GM19035 (cell line): ENCODE measurements around the gene SMIM3.

Experiments
- ATAC-seq: cut with Tn5 transposase; IDR thresholded peaks from one replicate; pipeline ENCODE4 v1.9.1; 2021; ENCODE audit not compliant: unreplicated experiment

The SMIM3 gene

DNA sequence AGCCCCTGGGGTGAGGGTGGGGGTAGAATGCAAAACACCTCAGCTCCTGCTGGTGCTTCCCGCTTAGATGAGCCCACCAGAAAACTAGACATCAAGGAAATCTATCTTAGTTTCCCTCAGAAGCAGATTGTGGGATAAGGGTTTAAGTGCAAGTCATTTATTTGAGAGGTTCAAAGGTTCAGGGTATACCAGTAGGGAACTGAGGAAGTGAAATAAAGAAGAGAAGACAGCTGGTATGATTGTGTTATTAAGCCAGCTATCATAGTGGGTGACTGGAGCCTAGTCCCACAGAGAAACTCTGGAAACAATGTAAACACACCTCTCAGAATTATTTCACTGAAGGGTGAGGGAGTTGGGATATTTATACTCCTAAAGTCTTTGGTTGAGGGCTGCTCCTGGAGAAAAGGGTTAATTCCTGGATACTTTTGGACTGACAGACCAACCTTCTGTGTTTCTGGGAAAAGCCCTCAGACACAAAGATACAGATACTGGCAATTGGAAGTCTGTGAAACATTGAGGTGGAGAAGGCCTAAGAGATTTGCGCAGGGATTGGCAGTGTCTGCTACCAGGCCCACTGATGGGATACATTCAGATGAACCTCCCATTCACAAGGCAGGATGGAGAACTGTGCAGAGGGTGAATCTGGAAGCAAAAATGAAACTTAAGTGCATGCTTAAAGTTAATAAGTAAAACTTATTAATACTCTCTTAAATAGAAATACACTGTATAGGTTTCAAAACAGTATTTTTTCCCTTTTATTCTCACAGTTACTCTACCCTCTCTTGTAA, 13.4 kb upstream of the SMIM3 start:
- no peak for ATAC-seq

DNA sequence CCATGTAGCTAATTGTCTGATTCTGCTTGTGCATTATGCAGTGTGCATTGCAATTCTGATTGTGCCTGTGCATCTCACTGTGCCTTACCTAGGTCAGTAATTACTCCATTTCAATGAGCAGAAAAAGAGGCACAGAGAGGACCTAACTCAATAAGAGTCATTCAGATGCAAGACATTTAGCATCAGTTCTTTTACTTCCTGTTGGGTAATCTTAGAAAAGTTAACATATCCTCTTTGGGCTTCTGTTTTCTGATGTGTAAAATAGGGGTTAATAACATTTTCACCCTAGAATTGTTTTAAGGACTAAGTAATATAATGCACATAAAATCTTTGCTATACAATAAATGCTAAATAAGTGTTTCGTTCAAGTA, 12.8 kb upstream of the SMIM3 start:
- ATAC-seq: no peak

DNA sequence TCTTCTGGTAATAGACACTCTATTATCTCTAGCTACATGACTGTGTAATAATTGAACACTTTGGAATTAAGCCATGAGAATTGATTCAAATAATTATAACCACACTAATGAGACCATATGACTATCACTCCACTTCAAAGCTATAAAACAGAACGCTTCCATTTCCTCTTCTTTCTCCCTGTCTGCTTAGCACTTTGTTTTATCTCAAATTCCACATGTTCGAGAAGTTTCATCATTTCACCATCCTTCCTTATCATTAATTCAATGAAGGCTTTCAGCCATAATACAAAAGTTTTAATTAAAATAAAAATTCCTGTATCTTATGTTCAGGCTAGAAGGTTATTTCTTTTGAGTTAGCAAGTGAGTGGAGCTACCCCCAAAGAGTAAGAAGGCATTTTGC, 12.3 kb upstream of the SMIM3 start:
- no peak for ATAC-seq

DNA sequence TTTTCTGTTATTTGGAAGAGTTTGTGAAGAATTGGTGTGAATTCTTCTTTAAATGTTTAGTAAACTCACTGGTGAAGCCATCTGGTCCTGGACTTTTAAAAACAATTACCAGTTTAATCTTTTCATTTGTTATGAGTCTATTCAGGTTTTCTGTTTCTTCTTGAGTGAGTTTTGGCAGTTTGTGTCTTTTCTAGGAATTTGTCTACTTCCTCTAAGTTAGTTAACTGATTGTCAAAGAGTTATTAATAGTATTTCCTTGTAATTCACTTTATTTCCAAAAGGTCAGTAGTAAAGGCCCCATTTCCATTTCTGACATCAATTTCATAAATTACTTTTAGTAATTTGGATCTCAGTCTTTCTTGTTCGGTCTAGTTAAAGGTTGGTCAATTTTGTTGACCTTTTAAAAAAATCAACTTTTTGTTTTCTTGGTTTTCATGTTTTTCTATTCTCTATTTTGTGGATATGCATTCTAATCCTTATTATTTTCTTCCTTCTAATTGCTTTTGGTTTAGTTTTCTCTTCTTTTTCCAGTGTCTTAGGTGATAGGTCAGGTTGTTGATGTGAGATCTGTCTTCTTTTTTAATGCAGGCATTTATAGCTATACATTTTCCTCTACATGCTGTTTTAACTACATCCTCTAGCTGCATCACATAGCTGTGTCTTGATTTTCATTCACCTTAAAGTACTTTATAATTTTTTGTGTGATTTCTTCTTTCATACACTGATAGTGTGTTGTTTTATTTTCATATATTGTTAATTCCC, 7.3 kb upstream of the SMIM3 start:
- no peak for ATAC-seq

DNA sequence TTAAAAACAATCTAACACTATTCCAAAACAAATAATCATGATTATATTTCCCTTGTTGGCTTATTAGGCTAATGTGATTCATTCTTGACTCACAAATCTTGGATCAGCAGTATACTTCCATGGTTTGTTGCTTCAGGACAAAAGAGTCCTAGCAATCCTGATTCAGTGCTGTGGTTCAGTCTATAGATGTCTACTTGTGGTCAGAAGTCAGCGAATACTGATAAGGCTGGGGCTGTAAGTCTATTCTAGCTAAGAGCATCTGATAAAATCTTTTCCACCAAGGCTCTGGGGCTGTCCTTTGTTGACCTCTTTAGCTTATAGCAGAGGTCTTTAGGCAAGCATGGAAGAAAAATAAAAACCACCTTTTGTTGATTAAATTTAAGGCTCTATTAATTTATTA, 4.4 kb upstream of the SMIM3 start:
- no peak for ATAC-seq

DNA sequence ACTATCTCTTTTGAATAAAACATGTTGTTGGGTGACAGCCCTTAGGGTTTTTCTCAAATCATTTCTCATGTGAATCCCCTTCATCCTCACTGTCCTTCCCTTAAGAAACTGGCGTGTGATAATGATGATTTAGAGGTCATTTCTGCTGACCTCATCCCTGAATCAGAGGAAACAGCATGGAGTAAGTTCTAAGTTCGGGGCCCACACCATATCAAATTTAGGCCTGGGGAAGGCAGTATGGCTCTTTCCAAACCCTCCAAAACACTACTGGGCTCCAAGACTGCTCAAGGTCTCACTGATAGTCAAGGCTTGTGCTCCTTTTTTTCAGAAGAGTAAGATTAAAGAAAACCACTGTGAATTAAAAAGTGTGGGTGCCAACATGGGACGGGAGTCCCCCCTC, 872 bp upstream of the SMIM3 start:
- ATAC-seq: no peak

DNA sequence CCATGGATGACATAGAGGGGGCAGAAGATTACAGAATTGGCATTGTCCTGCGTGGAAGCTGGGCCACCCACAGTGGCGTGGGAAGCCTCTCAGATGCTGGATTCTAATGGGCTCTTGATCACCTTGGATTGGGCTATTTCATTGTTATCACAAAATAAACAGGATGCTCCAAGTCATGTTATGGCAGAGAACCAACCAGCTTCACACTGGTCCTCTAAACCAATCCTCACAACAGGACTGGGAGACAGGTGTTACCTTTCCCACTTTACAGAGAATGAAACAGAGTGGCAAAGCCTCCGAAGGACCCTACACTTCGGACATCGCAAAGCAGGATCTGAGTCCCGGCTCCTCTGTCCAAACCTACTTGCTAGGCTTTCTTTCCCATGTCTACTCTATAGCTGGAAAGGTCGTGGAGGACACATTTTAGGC, 455 bp upstream of the SMIM3 start:
- no peak for ATAC-seq

- no peak for ATAC-seq
Observed at GRCh38 chr5:150779397-150780186, 1.0 kb downstream of the SMIM3 start.

GRCh38 chr5:150780187-150780692, 1.7 kb downstream of the SMIM3 start:
- peak; percentile 55 for ATAC-seq

DNA sequence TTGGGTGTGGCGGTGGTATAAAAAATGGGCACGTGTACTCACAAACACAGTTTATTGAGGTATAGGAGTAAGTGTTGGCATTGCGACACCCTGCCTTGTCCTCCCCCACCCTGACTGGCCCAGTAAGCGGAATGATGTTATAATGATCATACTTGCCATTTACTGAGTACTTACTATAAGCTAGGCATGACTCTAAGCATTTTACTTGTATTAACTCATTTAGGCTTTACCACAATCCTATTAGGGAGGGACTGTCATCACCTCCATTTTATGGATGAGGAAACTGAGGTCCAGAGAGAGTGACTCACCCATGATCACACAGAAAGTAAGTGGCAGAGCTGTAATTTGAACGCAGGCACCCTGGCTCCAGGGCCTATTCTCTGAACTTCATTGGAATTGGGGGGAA, 2.3 kb downstream of the SMIM3 start:
- ATAC-seq: no peak

DNA sequence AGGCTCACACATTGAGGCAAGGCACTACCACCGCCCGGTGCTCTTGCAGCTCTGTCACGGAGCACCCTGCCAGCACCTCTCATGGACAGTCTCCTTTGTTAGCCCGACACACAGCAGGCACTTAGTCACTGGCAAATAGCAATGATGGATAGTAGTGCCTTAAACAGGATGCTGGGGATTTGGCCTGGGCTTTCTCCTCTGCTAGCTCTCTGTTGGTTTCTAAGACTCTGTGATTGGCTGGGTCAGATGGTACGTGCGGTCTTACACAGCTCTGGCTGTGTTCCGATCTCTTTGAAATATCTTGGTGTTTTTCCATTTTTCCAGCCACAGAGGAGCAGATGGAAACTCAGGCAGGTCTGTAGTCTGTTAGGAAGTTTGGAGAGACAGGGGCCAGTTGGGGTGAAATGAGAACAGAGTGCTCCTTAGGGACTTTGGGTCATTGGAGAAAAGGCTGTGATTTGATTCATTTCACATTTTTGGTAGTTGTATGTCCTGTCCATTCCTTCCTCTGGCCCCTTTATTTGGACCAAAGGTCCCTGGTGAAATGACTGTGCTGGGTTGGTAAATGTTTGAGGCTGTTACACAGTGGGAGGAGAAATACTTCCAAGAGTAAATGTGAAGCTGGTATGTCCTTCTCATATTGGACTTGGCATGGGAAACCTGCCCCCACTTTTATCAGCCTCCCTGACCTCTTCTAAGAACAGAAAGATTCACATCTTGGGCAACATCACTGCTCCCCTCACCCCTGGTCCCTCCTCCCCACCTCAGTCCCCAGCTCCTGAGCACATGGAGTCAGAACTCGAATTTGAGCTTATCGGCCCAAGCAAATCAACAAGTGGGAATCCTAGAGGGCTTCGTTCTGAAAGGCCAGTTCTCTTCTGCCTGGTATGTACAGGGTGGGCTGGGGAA, 3.4 kb downstream of the SMIM3 start:
- ATAC-seq: no peak

- no peak for ATAC-seq
Observed at GRCh38 chr5:150782850-150783249, 4.3 kb downstream of the SMIM3 start.

DNA sequence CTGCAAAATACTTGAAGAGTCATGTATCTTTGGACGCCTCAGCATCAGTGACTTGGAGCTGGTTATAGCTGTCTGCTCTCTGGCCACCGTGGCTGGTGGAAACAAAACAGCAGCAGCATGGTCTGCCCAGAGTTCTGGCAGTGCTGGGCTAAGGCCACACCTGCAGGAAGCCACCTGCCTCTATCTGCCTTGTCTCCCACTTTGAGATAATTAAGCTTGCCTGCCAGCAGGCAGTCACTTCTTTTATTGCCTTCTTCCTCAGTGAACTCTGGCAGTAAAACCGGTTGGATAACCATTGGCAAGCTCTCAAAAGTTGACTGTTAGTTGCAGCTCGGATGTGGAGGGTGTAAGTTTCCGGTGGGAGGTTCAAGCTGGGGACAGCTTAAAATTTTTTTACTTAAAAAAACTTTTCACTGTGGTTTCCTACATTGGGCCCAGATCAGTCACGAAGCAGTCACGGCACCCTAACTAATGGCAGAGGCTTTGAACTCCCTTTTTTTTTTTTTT, 4.9 kb downstream of the SMIM3 start:
- peak; percentile 47 for ATAC-seq

DNA sequence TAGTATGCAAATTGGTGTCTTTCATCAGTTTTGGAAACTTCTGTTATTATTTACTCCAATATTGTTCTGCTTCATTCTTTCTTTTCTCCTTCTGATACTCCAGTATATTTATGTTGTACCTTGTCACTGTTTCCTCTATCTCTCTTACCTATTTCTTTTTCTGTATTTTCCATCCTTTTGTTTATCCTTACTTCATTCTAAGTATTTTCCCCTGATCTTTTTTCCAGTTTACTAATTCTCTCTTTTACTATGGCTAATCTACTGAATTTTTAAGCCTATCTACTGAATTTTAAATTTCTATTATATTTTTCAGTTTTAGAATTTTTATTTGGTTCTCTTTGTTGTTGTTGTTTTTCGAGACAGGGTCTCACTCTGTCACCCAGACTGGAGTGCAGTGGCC, 7.4 kb downstream of the SMIM3 start:
- ATAC-seq: no peak

GRCh38 chr5:150786876-150787275, 8.3 kb downstream of the SMIM3 start:
- no peak for ATAC-seq

GRCh38 chr5:150787656-150788055, 9.1 kb downstream of the SMIM3 start:
- ATAC-seq: no peak

DNA sequence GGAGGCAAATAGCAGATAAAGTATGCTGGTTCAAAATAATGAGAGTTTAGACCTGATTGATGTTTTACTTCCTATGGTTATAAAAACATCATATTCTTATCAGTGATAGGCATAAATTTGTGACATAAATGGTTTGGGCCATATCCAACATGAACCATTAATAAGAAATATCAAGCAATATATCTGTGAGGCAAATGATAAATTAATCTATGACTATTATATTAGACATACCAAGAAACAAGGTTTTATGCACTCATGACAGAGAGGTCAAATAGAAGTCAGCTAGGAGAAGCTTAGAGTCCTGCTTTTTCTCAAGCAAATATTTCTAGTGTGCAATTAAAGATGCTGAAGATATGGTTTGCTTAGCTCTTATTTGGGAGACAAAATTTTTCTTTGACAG, 10.4 kb downstream of the SMIM3 start:
- ATAC-seq: no peak

DNA sequence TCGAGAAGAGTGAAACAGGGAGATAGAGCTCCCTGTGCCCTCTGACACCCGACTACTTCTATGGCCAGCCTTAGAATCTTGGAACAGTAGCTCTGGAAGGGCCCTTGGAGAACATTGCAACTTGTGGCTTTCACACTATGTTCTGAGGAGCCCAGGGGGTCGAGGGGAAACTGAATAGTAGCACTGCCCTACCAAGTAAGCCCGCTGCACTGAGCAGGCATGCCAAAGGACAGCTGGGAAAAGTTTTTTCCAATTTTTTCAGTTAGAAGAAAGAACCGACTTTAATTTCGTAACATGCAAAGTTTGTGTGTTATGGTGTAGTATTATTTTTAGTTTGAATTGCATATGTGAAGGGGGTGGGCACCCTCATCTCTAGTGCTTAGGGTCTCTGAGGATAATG, 10.9 kb downstream of the SMIM3 start:
- ATAC-seq: no peak

DNA sequence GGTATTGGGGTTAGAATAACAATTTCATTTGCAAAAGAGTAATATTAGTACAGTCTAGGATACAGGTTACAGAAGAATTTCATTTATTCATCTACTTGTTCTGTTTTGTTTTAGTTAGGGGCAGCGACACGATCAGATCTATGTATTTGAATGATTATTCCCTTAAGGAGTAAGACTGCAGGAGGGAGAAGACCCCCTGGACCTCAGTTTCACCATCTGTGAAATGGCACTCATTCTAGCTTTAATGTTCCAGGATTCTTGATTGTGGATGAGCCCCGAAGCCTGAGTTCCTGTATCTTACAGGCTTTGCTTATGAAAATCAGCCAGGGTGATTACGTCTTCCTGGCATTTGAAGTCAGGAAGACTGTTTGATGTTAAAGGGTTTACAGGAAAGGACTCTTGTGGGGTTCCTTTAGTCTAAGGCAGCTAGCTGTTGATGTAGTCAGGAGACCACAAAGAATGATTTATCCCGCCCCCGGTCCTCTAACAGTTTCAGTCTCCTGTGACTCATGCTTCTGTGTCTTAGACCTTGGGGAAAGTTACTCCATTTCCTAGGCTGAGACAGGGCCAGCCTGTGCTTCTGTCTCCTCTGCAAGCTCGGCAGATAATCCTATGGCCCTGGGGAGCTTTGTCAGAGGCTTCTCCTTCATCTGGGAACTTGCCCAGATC, 11.5 kb downstream of the SMIM3 start:
- ATAC-seq: peak; percentile 91

DNA sequence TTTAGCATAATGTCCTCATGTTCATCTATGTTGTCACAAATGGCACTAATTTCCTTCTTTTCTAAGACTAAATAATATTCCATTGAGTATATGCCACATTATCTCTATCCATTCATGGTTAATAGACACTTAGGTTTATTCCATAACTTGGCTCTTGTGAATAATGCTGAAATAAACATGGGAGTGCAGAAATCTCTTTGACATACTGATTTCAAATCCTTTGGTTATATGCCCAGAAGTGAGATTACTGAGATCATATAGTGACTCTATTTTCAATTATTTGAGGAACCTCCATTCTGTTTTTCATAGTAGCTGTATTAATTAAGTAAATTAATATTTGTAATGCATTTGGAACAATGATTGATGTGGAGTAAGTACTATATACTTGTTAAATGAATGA, 13.0 kb downstream of the SMIM3 start:
- no peak for ATAC-seq
